Ishikawa (cell line): ENCODE results near the gene MTUS2.

ENCODE experiments used
- MAX ChIP-seq: IDR thresholded peaks from 2 replicates; pipeline ENCODE4 v1.6.1; 2012
- RAD21 ChIP-seq: IDR thresholded peaks from 2 replicates; pipeline ENCODE4 v1.6.1; 2012; ENCODE audit warnings: low read depth
- YY1 ChIP-seq: IDR thresholded peaks from 2 replicates; pipeline ENCODE4 v1.6.1; 2012; ENCODE audit warnings: low read depth

GRCh38 chr13:29361716-29362115 is 541.6 kb downstream of the MTUS2 start:
- TF ChIP-seq YY1 (no peak), MAX (no peak), RAD21 (no peak)
